Calu3 (cell line): Measurements from ENCODE around the gene ANKMY1. TPM values are rescaled to one million over a fixed set of nuclear protein-coding genes. Genes with fewer than 3 reads are reported as not detected.

ENCODE experiments used
- BruUV-seq: library from RNA; stranded (reverse); fragments of 400-500 nt; replicated peaks from 2 replicates; lab custom pipeline; 2021; lab: Mats Ljungman, UMichigan
- CTCF ChIA-PET: fragments of 300-600 bp; sonication (Branson Sonifier 250); formaldehyde crosslinking; loops from one replicate; lab custom pipeline; 2022; ENCODE audit warnings: antibody characterized with exemption; lab: Charles Lee
- DNase-seq: peaks from one replicate; pipeline ENCODE4 v3.0.0; 2022
- H3K27ac Mint-ChIP-seq: one replicate; pipeline ENCODE4 v1.8.0; 2022; ENCODE audit warnings: mixed read lengths; ENCODE audit not compliant: unreplicated experiment
- H3K27me3 Mint-ChIP-seq: one replicate; pipeline ENCODE4 v1.8.0; 2022; ENCODE audit warnings: mixed read lengths; ENCODE audit not compliant: unreplicated experiment
- H3K36me3 Mint-ChIP-seq: one replicate; pipeline ENCODE4 v1.8.0; 2022; ENCODE audit warnings: mild to moderate bottlenecking, moderate library complexity, mixed read lengths; ENCODE audit not compliant: insufficient read depth, unreplicated experiment
- H3K4me1 Mint-ChIP-seq: one replicate; pipeline ENCODE4 v1.8.0; 2022; ENCODE audit warnings: mild to moderate bottlenecking, low read depth, mixed read lengths; ENCODE audit not compliant: unreplicated experiment
- H3K4me3 Mint-ChIP-seq: one replicate; pipeline ENCODE4 v1.8.0; 2022; ENCODE audit warnings: mild to moderate bottlenecking, low read depth, moderate library complexity, mixed read lengths; ENCODE audit not compliant: unreplicated experiment
- H3K9me3 Mint-ChIP-seq: one replicate; pipeline ENCODE4 v1.8.0; 2022; ENCODE audit warnings: low read depth, mixed read lengths; ENCODE audit not compliant: unreplicated experiment
- intact Hi-C: fragments of 100-400 bp; cut with micrococcal nuclease; formaldehyde crosslinking; loops from one replicate; pipeline ENCODE4 v1.10.0; 2022; ENCODE audit not compliant: unreplicated experiment
- total RNA-seq: library from RNA; stranded (reverse); gene quantifications from 2 replicates; pipeline ENCODE4 v1.2.3, GENCODE V29; 2022
- TF ChIP-seq, protein P1 (sequence below): fragments of 200-600 bp; IDR thresholded peaks from one replicate; pipeline ENCODE4 v1.8.0; 2022; ENCODE audit warnings: antibody characterized with exemption; ENCODE audit not compliant: unreplicated experiment

ANKMY1 gene
- total RNA-seq, 1 experiment from 2014 or later, result 38.2 TPM

DNA sequence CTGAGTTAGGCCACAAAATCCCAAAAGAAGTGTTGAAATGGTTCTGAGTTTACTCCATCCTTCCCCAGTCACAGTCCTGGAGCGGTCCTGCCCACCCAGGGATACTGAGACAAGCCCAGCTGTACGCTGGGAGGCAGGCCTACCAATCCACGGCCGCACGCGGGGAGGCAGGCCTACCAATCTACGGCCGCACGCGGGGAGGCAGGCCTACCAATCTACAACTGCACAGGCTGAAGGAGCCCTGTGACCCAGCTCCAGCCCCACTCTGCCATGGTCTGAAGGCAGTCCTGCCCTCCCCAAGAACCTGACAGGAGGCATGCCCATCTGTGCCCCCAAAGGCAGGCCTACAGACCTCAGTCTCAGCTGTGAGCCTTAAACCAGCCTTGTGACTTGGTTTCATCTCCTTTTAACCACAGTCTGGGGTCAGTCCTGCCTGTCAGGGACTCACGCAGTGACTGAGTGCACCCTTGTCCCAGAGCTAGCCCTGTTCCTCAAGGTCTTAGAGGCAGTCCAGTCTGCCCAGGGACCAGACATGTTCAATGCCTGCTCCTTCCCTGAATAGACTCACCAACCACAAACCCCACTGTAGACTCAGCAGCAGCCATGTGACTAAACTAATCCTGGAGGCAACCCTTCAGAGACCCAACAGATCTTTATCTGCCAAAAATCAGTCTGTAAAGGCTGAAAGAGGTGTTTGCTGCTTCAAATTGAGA lies 85.6 kb downstream of the ANKMY1 start:
- no peaks in the 10 kb centered on the region for H3K27me3 Mint-ChIP-seq
- no peaks in the 10 kb centered on the region for H3K4me1 Mint-ChIP-seq
- no peak for DNase-seq
- no peaks in the 10 kb centered on the region for H3K9me3 Mint-ChIP-seq
- no TSS peak for BruUV-seq
- H3K36me3 Mint-ChIP-seq, result no peaks in the 10 kb centered on the region
- TF ChIP-seq, protein P1, sequence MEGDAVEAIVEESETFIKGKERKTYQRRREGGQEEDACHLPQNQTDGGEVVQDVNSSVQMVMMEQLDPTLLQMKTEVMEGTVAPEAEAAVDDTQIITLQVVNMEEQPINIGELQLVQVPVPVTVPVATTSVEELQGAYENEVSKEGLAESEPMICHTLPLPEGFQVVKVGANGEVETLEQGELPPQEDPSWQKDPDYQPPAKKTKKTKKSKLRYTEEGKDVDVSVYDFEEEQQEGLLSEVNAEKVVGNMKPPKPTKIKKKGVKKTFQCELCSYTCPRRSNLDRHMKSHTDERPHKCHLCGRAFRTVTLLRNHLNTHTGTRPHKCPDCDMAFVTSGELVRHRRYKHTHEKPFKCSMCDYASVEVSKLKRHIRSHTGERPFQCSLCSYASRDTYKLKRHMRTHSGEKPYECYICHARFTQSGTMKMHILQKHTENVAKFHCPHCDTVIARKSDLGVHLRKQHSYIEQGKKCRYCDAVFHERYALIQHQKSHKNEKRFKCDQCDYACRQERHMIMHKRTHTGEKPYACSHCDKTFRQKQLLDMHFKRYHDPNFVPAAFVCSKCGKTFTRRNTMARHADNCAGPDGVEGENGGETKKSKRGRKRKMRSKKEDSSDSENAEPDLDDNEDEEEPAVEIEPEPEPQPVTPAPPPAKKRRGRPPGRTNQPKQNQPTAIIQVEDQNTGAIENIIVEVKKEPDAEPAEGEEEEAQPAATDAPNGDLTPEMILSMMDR, result no peak
- intact Hi-C loops, result no loop called here
- no peak overlapping the region for H3K27ac Mint-ChIP-seq
- H3K4me3 Mint-ChIP-seq, result no peak overlapping the region
- CTCF ChIA-PET, result no interaction called here

DNA sequence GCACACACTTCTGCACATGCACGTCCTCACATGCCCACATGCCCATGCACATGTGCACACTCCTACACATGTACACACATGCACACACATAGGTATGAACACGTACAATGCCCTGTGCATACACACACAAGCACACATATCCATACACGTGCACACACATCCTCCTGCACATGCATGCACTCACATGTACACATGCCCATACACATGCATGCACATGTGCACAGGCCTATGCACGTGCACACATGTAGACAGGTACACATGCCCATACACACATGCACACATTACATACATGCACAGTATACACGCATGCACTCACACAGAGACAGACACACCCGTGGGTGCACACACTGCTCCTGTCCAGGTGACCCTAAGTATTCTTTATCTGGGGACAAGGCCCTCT lies 88.0 kb downstream of the ANKMY1 start:
- CTCF ChIA-PET, result no interaction called here
- H3K27ac Mint-ChIP-seq, result no peak overlapping the region
- H3K4me1 Mint-ChIP-seq, result no peaks in the 10 kb centered on the region
- intact Hi-C loops, result no loop called here
- no TSS peak for BruUV-seq
- TF ChIP-seq, protein P1, result no peak
- H3K9me3 Mint-ChIP-seq, result no peaks in the 10 kb centered on the region
- H3K4me3 Mint-ChIP-seq, result no peak overlapping the region
- H3K36me3 Mint-ChIP-seq, result peaks cover 13% of the 10 kb centered on the region
- H3K27me3 Mint-ChIP-seq, result no peaks in the 10 kb centered on the region
- DNase-seq, result no peak

DNA sequence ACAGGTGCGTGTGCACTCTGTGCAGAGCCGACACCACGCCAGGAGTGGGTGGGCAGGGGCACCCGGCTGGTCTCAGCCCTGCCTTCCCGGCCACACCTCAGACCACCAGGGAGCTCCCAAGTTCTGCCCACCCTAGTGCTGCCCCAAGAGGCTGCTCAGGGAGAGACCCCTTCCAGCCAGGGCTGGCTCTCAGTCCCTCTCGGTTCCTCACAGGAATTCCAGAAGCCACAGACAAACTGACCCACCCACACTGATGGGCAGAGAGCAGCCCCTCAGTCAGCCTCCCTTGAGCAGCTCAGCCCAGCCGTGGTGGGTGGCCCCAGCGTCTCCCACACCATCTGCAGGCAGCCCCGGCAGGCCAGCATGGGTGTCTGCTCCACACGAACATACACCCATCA lies 88.5 kb downstream of the ANKMY1 start:
- CTCF ChIA-PET, result no interaction called here
- Mint-ChIP-seq H3K27me3 (no peaks in the 10 kb centered on the region), H3K36me3 (peaks cover 13% of the 10 kb centered on the region), H3K4me1 (no peaks in the 10 kb centered on the region), H3K9me3 (no peaks in the 10 kb centered on the region), H3K4me3 (no peak overlapping the region), H3K27ac (no peak overlapping the region)
- intact Hi-C loops, result no loop called here
- BruUV-seq, result no TSS peak
- DNase-seq, result no peak
- TF ChIP-seq, protein P1, result no peak

DNA sequence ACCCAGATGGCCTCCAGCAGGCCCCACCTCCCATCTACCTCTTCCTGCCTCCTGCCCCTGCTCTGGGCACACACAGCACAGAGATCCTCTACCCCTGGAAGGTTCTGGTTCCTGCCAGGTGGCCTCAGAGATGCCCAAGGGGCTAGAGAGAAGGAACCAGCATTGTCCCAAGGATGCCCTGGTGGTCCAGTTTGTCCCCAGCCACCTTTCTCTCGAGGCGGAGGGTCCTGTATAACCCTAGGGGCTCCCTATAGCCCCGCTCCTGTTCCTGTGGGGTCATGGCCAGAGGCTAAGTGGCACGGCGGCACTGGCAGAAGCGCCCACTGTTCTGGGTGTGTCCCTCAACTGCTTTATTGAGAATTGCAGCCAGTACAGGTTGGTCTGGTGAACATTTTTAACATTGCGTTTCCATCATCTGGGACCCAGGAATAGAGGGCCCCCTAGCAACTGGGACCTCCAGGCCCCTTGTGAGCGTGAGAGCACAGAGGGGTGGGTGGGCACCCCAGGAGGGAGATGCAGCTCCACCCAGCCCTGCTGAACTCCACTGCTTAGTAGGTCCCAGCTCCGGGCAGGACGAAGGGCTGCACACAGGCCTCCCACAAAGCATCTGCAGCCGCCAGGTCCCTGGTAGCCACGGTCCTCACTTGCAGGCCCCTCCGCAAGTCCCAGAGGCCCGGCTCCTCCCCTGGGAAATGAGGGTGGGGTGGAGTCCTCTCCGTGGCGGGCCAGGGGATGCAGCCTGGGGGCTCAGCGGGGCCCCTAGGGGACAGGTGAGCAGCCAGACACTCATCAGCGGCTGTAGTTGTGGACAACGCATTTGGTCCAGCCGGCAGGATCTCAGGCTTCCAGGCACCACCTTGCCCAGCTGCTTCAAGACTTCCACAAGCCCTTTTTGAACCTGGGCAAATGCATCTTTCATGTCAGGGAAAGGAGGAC lies 89.2 kb downstream of the ANKMY1 start:
- Mint-ChIP-seq H3K36me3 (peaks cover 13% of the 10 kb centered on the region), H3K27ac (no peak overlapping the region), H3K9me3 (no peaks in the 10 kb centered on the region), H3K4me1 (no peaks in the 10 kb centered on the region), H3K4me3 (no peak overlapping the region), H3K27me3 (no peaks in the 10 kb centered on the region)
- intact Hi-C loops, result no loop called here
- CTCF ChIA-PET, result no interaction called here
- DNase-seq, result no peak
- TF ChIP-seq, protein P1, result no peak
- no TSS peak for BruUV-seq
